Pancreas (tissue), 10 donors: ENCODE measurements around the gene RAB37. TPM values are rescaled to one million over a fixed set of nuclear protein-coding genes. Genes with fewer than 3 reads are reported as not detected.

ENCODE experiments used
- ATAC-seq, 4 donors: fragments of 200-7000 bp; cut with Tn5 transposase; one replicate each; pipeline versions ENCODE4 v1.8.0 to v1.9.1; 2020; ENCODE audit warnings: mild to moderate bottlenecking in 4 of 4, moderate library complexity in 4 of 4
- DNase-seq, 6 donors: peaks; one replicate each; pipeline ENCODE4 v3.0.0-alpha.2; 2020
- FAIRE-seq: peaks from 2 replicates; lab custom pipeline; 2012; peaks lifted over from hg19 to GRCh38; lab: Jason Lieb, UNC
- H3K27ac ChIP-seq, 4 donors: fragments of 200-600 bp; sonication (generic); 1 replicate in 3 of 4; 2 replicates in 1 of 4; pipeline versions ENCODE4 v1.5.0 to v1.8.0; 2020
- H3K27me3 ChIP-seq, 4 donors: fragments of 200-600 bp; one replicate each; pipeline ENCODE4 v1.8.0; 2021
- H3K36me3 ChIP-seq, 3 donors: fragments of 200-600 bp; sonication (generic) in 1 of 3; one replicate each; pipeline versions ENCODE4 v1.5.0 to v1.8.0; 2020 to 2021
- H3K4me1 ChIP-seq, 3 donors: fragments of 200-600 bp; one replicate each; pipeline ENCODE4 v1.8.0; 2021
- H3K4me3 ChIP-seq, 4 donors: fragments of 200-600 bp; sonication (generic) in 2 of 4; one replicate each; pipeline versions ENCODE4 v1.5.0 to v1.8.0; 2020 to 2021
- H3K9me3 ChIP-seq, 4 donors: fragments of 200-600 bp; one replicate each; pipeline ENCODE4 v1.8.0; 2021
- WGBS, 2 donors: extraction: QIAGEN DNeasy Blood & Tissue Kit; methylation state at CpG; one replicate each; pipeline ENCODE4 v1.1.7; 2013; 5-methylcytosine and 5-hydroxymethylcytosine counted together
- intact Hi-C, 3 donors: fragments of 100-400 bp; cut with DNase I; formaldehyde crosslinking; loops; one replicate each; pipeline versions ENCODE4 v1.11.1 to v1.14.2; 2022
- polyA plus RNA-seq, 2 donors: library from polyadenylated mRNA; stranded (reverse); fragments of 200-250 nt; gene quantifications; one replicate each; pipeline ENCODE4 v1.2.3, GENCODE V29; 2013
- total RNA-seq, 6 donors: library from RNA; stranded (reverse); fragmentation: NEBNext Ultra II Directional in 4 of 6; extraction: Animal tissue kit (Norgen Biotek cat#: 25700) in 4 of 6; gene quantifications; one replicate each; pipeline versions ENCODE4 v1.2.1 to v1.2.4, GENCODE V29; 2021 to 2023
- TF ChIP-seq, protein P1 (sequence below), 4 donors: fragments of 200-600 bp; sonication (generic) in 3 of 4; IDR thresholded peaks; one replicate each; pipeline versions ENCODE4 v1.5.0 to v1.8.0; 2021; ENCODE audit warnings: antibody characterized with exemption in 4 of 4
- donor health status: healthy with polysubstance abuse.
- donor health status: DM: no; HTN: no; CAD: no; lungs with moderate emphysema.
- donor health status: DM: no; HTN: no; CAD: no.
- donor health status: control.
- donor health status: control.
- donor health status: Bipolar disorder and iron deficiency.
- donor health status: DM: yes; HTN: yes; CAD: no.
- donor health status: DM: no; HTN: no; CAD: no.
- donor health status: DM: no; HTN: no; CAD: no.
- donor health status: DM: yes; HTN: yes; CAD: no.

Gene RAB37, protein sequence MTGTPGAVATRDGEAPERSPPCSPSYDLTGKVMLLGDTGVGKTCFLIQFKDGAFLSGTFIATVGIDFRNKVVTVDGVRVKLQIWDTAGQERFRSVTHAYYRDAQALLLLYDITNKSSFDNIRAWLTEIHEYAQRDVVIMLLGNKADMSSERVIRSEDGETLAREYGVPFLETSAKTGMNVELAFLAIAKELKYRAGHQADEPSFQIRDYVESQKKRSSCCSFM
- total RNA-seq = 1 to 10 TPM in 3 of 6 donors, under 1 TPM in 3; 0.79 to 1.8 (median 1.2) TPM
- 1 to 10 TPM; 1.3 to 3.1 TPM for polyA plus RNA-seq

DNA sequence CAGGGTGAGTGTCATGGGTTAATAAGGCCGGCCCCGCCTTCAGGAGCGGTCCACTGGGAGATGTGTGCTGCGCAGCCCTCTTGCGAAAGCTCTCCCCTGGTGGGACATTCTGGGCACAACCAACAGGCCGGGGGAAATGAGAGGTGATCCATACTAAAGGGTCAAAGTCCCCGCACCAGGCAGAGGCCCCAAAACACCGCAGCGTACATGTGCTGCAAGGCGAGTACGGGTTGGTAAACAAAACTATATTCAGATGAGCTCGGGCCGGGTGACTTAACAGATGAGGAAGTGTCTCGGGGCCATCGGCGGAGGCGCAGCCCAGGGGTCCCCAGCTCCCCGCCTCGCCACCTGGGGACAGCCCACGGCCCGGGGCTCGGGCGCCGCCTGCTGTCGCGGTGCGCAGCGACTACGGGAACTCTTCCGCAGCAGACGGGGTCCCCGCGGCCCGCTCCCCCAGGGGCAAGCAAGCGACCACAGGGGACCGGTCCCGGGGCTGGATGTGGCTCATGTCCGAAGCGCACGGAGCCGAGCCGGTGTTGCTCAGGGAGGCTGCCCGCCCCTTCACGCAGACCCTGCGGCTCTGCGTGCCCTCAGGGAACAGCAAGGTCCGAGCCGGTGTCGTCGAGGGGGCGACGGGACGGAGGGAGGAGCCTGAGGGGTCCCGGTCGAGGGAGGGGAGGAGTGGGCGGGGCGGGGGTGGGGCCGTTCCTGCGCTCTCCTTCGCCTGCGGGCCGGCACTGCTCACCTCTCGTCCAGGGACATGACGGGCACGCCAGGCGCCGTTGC, at the start of gene RAB37:
Gene RAB37 (plus strand): TSS at position 744 of the 786 bp plus-strand sequence. CDS start 17 bp downstream, at position 761.
- peak within 1 kb of the TSS in 2 of 4 donors; percentile 29 to 41 for H3K4me3 ChIP-seq
- intact Hi-C loops = loop anchor here in 1 of 3 donors (5.0 kb wide), 2 partner anchors 36 to 84 kb away; no protein-coding TSS in a partner anchor
- H3K4me1 ChIP-seq = peaks cover 0 to 10% (median 0%) of the 10 kb centered on the region in 3 donors

DNA sequence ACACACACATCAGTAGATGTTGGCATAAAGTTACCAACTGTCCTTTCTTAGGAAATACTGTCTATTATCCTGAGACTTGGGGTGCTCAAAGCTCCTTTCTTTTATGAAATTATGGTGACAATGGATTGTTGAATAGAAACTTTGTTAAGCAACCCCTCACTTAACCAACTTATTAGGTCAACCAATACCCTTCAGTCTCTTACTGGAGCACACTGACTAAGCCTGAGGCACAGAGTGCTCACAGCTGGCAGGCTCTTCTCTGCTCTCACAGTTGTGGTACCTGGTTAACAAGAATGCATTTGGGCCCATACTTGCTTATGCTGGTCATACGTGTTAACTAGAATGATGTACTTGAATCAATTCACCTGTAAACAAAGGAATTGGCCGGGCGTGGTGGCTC, 49.2 kb upstream of the RAB37 start:
- no peaks in the 10 kb centered on the region for H3K27me3 ChIP-seq
- no peaks in the 10 kb centered on the region for H3K4me1 ChIP-seq
- no peaks in the 10 kb centered on the region for H3K9me3 ChIP-seq
- H3K27ac ChIP-seq = no peak overlapping the region
- TF ChIP-seq, protein P1, sequence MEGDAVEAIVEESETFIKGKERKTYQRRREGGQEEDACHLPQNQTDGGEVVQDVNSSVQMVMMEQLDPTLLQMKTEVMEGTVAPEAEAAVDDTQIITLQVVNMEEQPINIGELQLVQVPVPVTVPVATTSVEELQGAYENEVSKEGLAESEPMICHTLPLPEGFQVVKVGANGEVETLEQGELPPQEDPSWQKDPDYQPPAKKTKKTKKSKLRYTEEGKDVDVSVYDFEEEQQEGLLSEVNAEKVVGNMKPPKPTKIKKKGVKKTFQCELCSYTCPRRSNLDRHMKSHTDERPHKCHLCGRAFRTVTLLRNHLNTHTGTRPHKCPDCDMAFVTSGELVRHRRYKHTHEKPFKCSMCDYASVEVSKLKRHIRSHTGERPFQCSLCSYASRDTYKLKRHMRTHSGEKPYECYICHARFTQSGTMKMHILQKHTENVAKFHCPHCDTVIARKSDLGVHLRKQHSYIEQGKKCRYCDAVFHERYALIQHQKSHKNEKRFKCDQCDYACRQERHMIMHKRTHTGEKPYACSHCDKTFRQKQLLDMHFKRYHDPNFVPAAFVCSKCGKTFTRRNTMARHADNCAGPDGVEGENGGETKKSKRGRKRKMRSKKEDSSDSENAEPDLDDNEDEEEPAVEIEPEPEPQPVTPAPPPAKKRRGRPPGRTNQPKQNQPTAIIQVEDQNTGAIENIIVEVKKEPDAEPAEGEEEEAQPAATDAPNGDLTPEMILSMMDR (IDR thresholded peaks at IDR 0.05) = no peak
- H3K4me3 ChIP-seq = no peak overlapping the region
- DNase-seq (no peak), FAIRE-seq (no peak), ATAC-seq (no peak)
- intact Hi-C loops = no loop called here
- H3K36me3 ChIP-seq = no peaks in the 10 kb centered on the region
- 79 to 85% methylated on average over 3 of the region's 3 CpGs for WGBS, 2 donors

More for the DNA sequence above, at the start of gene RAB37:
- 3% methylated on average over 55 to 67 of the region's 67 CpGs for WGBS, 2 donors
- DNase-seq = peak in 4 of 6 donors; percentile 57 to 74 (median 62)
- FAIRE-seq = no peak
- H3K9me3 ChIP-seq = no peaks in the 10 kb centered on the region
- H3K27me3 ChIP-seq = peaks cover 0 to 4% (median 0%) of the 10 kb centered on the region in 4 donors
- peak within 1 kb of the TSS in 3 of 4 donors; percentile 49 to 62 (median 53) for H3K27ac ChIP-seq
- TF ChIP-seq, protein P1 (IDR thresholded peaks at IDR 0.05) = no peak
- peak; percentile 73 to 79 (median 75) for ATAC-seq
- H3K36me3 ChIP-seq = no peaks in the 10 kb centered on the region

DNA sequence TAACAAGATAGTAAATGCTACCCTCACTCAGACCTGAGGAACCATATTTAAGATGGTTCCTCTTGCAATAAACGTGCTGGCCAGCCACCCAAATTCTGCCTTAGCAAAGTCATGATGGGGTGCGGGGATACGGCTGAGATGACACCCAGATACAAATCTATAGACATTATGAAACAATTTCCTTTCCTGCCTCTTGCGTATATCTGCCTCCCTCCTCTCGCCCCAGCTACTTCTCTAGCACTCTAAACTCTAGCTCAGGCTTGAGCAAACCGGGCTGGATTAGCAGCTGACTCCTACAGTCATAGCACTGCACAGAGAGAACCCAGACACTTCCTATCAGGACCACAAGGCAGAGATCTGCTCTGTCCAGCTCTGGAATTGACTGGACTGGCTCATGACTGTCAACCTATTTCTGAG, 46.6 kb upstream of the RAB37 start:
- H3K4me3 ChIP-seq = no peak overlapping the region
- H3K27ac ChIP-seq = peak overlapping the region in 2 of 4 donors; percentile 24 to 30
- DNase-seq = peak in 1 of 6 donors; percentile 37
- H3K36me3 ChIP-seq = no peaks in the 10 kb centered on the region
- no peak for FAIRE-seq
- 64 to 71% methylated on average over 6 of the region's 6 CpGs for WGBS, 2 donors
- TF ChIP-seq, protein P1 (IDR thresholded peaks at IDR 0.05) = no peak
- H3K9me3 ChIP-seq = no peaks in the 10 kb centered on the region
- ATAC-seq = peak in 2 of 4 donors; percentile 82 to 88
- intact Hi-C loops = no loop called here
- H3K27me3 ChIP-seq = no peaks in the 10 kb centered on the region
- no peaks in the 10 kb centered on the region for H3K4me1 ChIP-seq

DNA sequence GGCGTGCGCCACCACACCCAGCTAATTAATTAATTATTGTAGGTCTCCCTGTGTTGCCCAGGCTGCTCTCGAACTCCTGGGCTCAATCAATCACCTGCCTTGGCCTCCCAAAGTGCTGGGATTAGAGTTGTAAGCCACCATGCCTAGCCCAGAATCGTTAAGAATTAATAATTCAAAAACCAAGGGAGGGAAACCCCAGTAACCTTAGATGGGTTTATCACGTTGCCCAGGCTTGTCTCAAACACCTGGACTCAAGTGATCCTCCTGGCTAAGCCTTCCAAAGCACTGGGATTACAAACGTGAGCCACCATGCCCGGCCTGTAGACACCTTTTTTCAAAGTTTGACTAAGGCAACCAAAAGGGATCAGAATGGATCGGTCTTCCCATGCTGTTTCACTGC, 45.9 kb upstream of the RAB37 start:
- H3K4me1 ChIP-seq = no peaks in the 10 kb centered on the region
- H3K4me3 ChIP-seq = no peak overlapping the region
- 60 to 68% methylated on average over 8 of the region's 8 CpGs for WGBS, 2 donors
- no peak for DNase-seq
- no peak for ATAC-seq
- FAIRE-seq = no peak
- no peaks in the 10 kb centered on the region for H3K9me3 ChIP-seq
- intact Hi-C loops = no loop called here
- no peaks in the 10 kb centered on the region for H3K27me3 ChIP-seq
- no peaks in the 10 kb centered on the region for H3K36me3 ChIP-seq
- TF ChIP-seq, protein P1 (IDR thresholded peaks at IDR 0.05) = no peak
- no peak overlapping the region for H3K27ac ChIP-seq
